ENCODE results near the gene ARL4C. TPM values are rescaled to one million over a fixed set of nuclear protein-coding genes. Genes with fewer than 3 reads are reported as not detected.
A peak's percentile ranks its signal among the peaks of the same experiment; 100 is the strongest.

ARL4C gene, protein sequence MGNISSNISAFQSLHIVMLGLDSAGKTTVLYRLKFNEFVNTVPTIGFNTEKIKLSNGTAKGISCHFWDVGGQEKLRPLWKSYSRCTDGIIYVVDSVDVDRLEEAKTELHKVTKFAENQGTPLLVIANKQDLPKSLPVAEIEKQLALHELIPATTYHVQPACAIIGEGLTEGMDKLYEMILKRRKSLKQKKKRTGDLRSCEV
- 72.2 and 79.6 TPM in 2 replicates for total RNA-seq (2014; rRNA removed; shearing (Covaris generic))

DNA sequence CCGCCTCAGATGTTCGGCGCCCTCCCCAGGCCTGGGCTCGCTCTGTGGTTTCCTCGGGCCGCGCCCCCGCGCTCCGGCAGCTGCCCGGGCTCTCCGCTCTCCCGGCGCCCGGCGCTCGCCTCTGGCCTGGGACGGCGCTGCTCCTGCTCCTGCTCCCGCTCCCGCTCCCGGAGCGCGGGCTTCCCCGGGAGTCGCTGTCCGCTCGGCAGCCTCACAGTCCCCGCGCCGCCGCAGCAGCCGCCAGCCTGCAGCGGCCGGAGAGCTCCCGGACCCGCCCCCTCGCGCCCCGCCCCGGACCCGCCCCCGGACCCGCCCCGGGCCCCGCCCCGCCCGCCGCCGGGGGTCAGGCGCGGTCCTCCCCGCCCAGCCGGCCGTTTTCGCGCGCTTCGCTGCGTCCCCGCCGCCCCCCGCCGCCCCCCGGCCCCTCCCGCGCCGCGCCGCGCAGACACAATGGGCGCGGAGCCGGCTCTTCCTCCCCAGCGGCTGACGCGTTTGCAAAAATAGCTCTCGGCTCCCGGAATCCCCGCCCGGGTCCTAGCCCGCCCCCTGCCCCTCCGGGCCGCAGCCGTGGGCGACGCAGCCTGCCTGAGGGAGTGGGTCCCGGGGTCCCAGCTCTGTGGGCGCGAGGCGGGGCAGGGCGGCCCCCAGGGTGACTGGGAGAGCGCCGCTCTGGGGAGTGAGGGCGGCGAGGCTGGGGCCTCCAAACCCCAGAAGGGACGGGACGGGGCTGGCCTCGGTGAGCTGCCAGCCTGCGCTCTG is at the start of gene ARL4C:
ARL4C (minus strand) TSS at position 247 of the 759 bp plus-strand sequence. CDS start 495 bp downstream, outside the sequence.
- peak; percentile 56 for DNase-seq (ENCODE audit: low spot score)

DNA sequence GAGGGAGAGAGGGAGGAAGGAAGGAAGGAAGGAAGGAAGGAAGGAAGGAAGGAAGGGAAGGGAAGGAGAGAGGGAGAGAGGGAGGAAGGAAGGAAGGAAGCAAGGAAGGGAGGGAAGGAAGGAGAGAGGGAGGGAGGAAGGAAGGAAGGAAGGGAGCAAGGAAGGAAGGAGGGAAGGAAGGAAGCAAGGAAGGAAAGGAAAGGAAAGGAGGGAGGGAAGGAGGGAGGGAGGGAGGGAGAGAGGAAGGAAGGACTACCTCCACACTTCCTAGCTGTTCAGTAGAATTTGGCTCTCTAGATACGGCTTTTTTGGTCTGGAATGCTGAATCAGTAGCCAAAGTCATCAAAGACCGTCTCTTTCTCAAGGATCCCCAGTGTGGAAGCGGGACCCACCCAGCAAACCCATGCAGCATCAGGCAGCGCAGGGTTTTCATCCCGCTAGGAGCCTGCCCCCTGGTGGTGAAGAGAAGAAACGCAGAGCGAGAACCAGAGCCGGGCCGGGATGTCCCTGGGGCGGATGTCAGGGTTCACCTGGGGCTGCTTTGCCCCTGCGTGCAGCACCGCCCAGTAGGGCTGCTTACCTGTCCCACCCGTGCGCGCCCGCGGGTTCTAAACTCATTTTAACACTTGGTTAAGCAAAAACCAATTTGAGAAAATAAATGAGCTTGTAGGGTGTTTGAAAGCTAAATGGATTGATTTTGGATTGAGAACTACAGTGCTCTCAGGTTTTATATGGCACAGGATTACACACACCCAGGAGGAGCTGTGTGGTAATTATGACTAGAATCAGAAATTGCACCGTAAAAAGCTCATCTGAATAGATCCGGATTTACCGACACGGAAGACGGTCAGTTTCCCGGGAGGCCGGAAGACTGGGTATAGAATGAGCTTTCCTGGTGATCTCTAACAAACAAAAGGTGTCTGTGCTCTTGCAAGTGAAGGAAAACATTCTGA is 48.1 kb upstream of the ARL4C start:
- peak; percentile 70 for DNase-seq (ENCODE audit: low spot score)

DNA sequence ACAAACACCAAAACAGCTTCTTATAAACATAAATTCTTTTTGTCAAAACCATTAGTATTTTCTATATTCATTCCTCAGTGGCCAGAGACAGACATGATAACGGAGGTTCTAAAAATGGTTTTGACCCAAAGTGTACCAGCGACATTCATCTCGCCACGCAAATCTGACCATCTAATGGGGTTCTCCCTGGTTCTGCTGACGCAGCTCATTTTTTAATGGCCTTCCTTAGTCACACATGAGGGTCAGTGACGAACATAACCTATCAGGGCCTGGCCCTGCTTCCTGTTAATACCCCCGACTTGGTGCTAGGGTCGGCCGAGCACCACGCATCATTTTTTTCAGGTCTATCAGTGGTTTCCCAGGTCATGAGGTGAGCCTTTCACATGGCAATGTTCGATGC is 45.9 kb upstream of the ARL4C start:
- no peak for DNase-seq (ENCODE audit: low spot score)

DNA sequence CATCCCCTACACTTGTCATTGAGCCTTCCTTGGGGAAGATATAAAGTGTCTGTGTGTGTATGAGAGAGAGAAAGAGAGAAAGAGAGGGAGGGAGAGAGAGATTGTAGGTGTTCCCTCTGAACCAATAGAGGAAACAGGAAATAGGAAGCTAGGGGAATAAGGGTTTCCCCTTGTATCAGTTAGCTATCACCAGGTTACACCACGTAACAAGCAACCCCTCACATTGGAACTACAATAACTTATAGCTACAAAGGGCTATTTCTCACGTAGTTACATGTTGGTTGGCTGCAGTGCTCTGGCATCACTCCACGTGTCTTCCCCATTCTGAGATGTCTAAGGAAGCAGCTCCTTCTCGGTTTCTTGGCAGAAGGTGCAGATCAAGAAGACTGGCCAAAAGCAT is 41.0 kb upstream of the ARL4C start:
- no peak for DNase-seq (ENCODE audit: low spot score)

DNA sequence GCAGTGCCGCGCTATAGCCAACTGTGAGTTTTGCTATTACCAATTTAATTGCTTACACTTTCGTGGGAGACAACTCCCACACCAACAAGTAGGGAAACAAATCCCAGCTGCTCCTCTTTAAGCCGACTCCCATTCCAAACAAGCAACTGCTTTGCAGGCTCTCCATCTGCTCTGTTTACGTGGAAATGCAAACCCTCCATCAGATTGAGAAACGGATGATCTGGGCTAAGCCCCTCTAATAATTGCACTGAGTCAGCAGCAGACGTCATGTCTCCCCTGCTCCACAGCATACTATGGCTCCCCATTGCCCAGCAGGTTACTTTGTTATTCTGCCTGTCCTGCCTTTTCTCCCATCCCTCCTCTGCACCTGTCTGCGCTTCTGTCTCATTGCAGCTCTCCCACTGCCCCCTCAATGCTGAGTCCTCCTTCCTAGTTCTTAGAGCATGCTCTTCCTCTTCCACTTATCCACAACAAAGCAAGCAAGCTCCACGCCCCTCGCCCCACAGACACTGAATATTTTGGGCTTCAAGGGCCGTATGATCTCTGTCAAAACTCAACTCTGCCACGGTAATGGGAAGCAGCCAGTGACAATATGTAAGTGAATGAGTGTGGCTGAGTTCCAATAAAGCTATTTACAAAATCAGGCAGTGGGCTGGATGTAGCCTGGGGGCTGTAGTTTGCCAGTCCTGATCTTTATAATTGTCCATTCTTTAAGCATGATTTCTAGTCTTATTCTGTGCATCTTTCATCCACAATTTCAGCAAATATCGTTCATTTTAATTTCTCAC is 39.5 kb upstream of the ARL4C start:
- no peak for DNase-seq (ENCODE audit: low spot score)

DNA sequence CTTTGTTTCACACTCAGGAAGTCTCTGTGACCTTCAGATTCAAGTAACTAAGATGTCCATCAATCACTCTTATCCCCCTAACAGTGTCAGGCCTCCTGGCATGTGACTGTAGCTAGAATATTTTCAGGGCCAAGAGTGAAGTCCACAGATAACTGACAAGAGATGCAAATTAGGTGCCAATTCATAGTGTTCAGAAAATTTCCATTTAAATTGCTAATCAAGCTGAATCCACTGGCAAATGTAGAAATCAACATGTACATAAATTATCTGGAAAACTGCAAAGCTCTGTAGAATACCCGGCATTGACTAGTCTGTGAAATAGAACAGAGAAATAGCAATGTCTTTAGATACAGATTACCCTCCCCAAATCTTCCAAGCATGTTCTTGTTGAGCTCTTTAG is 38.6 kb upstream of the ARL4C start:
- no peak for DNase-seq (ENCODE audit: low spot score)

DNA sequence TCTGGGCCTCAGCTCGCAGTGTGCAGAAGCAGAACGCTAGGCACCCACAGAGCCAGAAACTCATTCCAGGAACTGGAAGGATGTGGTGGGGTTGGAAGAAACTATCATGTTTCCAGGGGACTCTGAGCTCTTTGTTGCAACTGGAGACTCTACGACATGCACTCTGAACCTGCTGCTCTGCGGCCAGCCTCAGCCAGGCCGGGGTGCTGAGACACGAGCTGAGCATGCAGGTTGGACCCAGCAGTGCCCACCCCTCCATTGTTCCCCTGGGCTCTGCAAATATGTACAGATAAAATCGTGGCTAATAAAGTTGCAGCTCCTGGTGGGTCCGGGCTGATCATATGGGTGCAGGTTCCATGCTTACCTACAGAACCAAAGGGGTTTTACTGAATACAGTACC is 37.6 kb upstream of the ARL4C start:
- DNase-seq (ENCODE audit: low spot score), result no peak

DNA sequence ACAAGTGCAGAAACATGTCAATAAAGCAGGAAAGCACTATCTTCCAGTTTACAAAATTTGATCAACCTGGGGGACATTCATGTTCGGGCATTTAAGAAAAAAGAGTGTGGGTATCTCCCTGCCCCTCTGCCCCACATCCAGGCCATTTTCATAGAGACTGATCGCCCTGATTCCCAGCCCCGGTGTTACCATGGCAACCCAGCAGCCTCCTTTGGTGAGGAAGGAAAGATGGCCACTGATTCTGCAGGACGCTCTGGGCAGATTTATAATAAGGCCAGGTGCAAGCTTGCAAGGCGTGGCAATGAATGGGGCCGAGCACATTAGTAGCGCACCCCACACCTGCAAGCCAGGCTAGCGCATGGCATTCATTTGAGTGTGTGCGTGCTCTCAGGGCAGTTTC is 36.7 kb upstream of the ARL4C start:
- no peak for DNase-seq (ENCODE audit: low spot score)

DNA sequence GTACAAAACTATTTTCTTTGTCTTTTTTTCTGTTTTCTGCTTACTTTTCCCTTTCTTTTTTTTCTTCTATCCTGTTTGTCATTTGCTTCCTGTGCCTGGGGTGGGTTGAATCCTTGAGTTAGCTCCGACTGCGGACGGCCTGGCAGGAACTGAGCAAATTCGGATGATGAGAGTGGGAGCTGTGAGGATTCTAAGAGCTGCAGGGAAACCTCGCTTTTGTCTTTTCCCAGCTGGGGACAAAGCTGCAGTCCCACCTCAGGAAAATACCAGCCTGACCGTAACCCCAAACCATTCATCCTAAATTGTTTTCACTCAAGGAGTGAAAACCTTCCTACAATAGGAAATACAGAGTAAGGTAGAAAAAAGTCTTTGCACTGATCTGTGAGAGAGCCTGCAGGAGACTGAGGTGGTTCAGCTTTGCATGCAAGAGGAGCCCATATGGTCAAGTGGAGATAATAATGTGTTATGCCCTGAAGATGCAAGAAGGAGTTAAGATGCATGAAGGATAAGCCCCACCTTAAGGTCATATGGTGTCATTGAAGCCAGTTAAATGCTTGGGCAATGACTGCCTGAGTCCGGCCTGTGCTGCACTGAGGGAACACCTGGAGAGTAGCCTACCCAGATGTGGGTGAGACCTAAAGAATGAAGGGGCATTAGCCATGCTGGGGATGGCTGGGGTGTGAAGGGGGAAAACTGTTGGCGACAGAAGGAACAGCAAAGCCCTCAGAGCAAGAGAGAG is 31.7 kb upstream of the ARL4C start:
- DNase-seq (ENCODE audit: low spot score), result no peak

DNA sequence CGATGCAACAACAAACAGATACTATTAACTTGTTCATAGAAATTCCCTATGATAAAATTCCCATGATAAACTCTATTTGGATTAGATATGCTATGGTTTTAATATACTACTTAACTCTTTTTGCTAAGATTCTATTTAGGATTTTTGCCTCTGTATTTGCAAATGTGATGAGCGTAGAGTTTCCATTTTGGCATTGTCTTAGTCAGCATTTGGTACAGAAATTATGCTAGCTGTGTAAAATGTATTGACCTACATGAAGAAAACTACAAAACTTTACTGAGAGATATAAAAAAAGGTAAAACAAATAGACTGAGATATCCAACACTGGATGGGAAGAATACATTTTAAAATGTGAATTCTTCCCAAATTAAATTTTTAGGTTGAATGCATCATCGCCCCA is 29.8 kb upstream of the ARL4C start:
- DNase-seq (ENCODE audit: low spot score), result no peak

DNA sequence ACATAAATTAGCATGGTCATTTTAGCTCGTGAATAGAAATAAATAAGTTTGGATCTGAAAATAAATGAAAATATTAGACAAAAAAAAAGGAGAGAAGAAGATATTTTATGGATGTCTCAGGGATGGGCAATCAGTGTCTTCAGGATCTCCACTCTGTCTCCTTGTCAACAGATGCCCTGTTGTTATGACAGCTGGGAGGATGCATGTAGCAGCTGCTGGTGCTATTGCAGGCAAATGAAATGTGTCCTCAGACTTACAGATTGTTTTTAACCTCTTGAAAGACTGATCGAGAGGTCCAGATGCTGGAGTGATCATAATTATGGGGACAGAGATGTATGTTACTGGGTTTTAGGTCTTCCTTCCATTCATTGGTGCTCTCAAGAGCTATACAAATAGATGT is 24.7 kb upstream of the ARL4C start:
- no peak for DNase-seq (ENCODE audit: low spot score)

DNA sequence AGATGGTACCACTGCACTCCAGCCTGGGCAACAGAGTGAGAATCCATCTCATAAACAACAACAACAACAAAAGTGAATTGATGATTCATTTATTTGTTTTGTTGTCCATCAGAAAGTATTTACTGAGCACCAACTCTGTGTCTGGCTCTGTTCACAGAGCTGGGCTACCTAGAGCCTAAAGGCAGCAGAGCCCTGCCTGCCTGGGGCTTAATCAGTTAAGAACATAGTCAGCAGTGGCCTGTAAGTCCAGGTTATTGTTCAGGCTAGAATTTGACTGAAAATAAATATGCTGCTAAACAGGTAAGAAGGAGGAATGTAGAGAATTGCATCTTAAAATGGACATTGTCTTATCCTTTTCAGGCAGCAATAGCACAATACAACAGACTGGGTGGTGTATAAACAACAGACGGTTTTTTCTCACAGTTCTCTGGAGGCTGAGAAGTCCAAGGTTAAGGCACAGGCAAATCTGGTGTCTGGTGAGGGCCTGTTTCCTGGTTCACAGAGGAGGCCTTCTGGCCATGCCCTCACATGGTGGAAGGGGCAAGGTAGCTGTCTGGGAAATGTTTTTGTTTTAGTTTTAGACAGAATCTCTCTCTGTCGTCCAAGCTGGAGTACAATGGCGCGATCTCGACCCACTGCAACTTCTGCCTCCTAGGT is 22.2 kb upstream of the ARL4C start:
- no peak for DNase-seq (ENCODE audit: low spot score)

DNA sequence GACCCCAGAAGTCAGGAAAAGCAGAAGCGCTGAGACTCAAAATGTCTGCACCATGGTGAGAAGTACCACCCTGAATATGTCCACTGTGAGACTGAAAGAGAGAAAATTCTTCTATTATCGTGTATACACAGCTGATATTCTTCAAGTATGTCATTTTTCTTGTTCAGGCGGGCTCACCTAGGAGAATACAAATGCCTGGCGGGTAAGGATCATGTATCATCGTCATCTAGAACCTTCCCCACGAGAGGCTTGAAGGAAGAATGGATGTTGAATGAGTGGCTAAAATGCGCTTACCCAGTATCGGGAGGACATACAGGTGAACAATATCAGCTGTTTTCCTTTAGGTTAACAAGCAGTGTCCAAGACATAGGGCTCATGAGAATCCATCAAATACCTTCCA is 21.1 kb upstream of the ARL4C start:
- no peak for DNase-seq (ENCODE audit: low spot score)

DNA sequence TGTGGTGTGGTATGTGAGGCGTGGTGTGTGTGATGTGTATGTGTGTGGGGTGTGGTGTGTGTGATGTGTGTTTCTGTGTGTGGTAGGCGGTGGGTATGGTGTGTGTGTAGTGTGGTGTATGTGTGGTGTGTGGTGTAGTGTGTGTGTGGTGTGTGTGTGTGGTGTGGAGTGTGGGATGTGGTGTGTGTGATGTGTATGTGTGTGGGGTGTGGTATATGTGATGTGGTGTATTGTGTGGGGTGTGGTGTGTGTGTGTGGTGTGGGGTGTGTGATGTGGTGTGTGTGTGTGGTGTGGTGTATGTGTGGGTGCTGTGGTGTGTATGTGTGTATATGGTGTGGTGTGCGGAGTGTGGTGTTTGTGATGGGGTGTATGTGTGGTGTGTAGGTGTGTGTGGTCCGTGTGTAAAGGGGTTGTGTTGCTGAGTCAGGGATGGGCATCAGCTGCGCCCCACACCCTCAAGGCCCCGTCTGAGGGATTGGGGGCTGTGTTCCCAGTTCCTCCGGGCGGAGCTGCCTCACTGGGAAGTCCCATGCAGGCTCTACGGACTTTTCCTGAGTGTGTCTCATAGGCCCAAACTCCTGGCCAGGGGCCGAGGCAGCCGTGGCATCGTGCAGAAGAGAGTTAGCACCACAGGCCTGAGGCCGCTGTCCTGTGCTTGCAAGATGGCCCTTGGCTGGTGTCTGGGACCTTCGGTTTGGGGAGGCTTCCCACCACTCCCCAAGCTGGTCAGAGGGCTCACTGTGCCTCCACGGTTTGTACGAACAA is 18.2 kb upstream of the ARL4C start:
- DNase-seq (ENCODE audit: low spot score), result no peak

DNA sequence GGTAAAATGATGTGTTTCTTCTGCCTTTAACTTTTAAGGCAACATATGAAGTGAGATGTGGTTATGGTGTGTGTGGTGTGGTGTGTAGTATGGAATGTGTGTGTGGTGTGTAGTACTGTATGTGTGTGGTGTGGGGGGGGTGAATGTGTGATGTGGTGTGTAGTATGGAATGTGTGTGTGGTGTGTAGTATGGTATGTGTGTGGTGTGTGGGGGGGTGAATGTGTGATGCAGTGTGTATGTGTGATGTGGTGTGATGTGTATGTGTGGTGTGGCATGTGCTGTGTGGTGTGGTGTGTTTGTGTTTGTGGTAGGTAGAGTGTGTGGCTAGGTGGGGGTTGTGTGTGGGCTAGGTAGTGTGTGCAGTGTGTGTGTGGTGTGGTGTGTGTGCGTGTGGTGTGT is 17.2 kb upstream of the ARL4C start:
- no peak for DNase-seq (ENCODE audit: low spot score)

DNA sequence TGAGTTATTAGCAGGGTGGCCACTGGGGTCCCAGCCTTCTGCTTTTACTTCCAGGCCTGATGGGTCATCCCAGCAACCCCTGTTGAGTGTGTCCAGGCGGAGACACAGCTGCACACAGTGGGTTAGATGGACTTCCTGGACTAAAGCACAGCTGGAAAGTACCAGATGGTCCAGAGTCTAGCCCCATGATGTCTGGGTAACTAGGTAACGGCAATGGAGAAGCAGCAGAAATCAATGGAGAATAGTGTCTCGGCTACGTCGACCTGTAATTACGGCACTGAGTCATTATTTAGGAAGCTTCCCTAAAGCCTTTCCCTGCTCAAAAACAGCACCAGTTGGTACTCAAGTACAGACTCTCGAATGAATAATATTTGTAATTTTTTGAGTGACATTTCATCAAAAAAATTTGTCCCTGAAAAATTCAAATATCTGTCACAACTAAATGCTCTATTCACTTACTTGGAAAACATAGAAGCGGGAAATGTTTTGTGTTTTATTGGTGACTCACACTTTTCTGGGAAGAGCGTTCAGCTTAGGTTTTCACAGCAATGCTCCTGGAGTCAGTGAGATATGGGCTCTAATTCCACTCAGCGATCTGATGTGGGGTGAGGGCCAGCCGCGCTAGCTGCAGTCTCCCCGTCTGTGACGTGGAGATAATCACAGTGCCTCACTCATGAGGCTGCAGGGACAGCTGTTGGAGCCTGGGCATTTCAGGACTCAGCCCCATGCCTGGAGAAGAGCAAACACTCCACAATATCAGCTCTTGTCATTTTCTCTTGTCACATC is 16.2 kb upstream of the ARL4C start:
- peak; percentile 65 for DNase-seq (ENCODE audit: low spot score)

DNA sequence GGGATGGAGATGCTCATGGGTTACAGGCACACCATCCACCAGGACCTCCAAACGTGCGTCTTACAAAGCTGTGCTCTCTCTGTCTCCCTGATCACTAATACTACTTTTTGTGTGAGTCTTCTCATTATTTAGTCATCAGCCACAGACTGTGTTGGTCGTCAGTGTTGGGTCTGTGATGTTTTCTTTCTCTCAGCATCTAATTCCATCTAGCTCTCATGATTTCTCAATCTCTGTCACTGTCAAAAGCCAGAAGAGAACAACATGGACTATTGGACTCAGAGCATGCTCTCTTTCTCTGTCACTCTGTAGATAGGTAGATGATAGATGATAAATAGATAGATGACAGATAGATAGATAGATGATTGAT is 6.0 kb upstream of the ARL4C start:
- DNase-seq (ENCODE audit: low spot score), result no peak

DNA sequence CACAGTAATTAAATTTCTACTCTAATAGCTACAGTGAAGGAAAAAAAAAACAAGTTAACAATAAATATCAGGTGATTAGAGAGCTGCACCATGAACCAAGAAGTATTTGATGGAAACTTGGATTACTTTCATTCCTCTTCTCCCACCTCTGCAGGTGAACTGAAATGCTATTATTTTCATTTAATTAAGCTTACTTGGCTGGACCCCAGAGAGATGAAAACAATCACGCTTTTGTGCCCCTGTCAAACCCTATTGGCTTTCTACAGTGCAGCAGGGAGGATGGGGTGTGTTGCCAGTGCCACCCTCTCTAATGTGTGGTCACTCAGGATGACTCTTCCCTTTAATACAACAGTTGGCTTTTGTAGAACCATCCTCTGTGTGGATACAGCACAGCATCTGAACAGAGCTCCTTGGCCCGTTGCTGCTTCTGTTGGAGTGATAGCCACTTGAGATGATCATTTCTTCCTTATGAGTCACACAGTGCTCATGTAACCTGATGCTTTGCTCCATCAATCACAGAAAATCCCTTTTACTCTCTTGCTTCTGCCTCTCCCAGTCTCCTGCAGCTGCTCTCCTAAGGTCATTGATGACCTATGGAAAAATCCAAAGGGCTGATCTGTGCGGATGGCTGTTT is 5.5 kb upstream of the ARL4C start:
- DNase-seq (ENCODE audit: low spot score), result peak; percentile 97

Measured in A172 (cell line).